Fibroblast of lung (primary cell): Measurements from ENCODE around the gene WDR27. TPM values are rescaled to one million over a fixed set of nuclear protein-coding genes. Genes with fewer than 3 reads are reported as not detected.
A peak's percentile ranks its signal among the peaks of the same experiment; 100 is the strongest.

Experiments
- DNase-seq, 2 donors: peaks; one replicate each; pipeline versions ENCODE4 v3.0.0 to v3.0.0-alpha.2; 2010; ENCODE audit warnings: low read depth in 2 of 2
- H2AFZ ChIP-seq: 2 replicates; pipeline ENCODE4 v1.5.1; 2012; ENCODE audit warnings: low read length, control low read depth, inconsistent platforms
- H3K27ac ChIP-seq: 2 replicates; pipeline ENCODE4 v1.5.1; 2011; ENCODE audit warnings: low read length, control low read depth; ENCODE audit not compliant: insufficient read depth
- H3K27me3 ChIP-seq: 2 replicates; pipeline ENCODE4 v1.5.1; 2011; ENCODE audit warnings: mild to moderate bottlenecking, low read length; ENCODE audit not compliant: control insufficient read depth, insufficient read depth
- H3K36me3 ChIP-seq: 2 replicates; pipeline ENCODE4 v1.5.1; 2011; ENCODE audit warnings: low read length; ENCODE audit not compliant: control insufficient read depth, insufficient read depth
- H3K4me1 ChIP-seq: 2 replicates; pipeline ENCODE4 v1.5.1; 2011; ENCODE audit warnings: low read length; ENCODE audit not compliant: control insufficient read depth, insufficient read depth; ENCODE audit errors: extremely low read depth
- H3K4me2 ChIP-seq: 2 replicates; pipeline ENCODE4 v1.5.1; 2011; ENCODE audit warnings: low read length, control low read depth; ENCODE audit not compliant: insufficient read depth; ENCODE audit errors: extremely low read depth
- H3K4me3 ChIP-seq, 4 experiments: fragments of 200-600 bp in 1 of 4; sonication (generic) in 1 of 4; replicated peaks in 1 of 4; 2 replicates each; pipeline ENCODE4 v1.5.1; 2011 to 2016; ENCODE audit warnings: low read length in 4 of 4, low read depth in 3 of 4, mild to moderate bottlenecking in 3 of 4, control low read depth in 2 of 4, inconsistent platforms in 1 of 4, mixed read lengths in 1 of 4; ENCODE audit not compliant: insufficient read depth in 1 of 4; ENCODE audit errors: control extremely low read depth in 1 of 4
- H3K79me2 ChIP-seq: 2 replicates; pipeline ENCODE4 v1.5.1; 2012; ENCODE audit warnings: mild to moderate bottlenecking, low read length, inconsistent platforms; ENCODE audit not compliant: control insufficient read depth, insufficient read depth
- H3K9ac ChIP-seq: 2 replicates; pipeline ENCODE4 v1.5.1; 2011; ENCODE audit warnings: mild to moderate bottlenecking, low read length, control low read depth; ENCODE audit not compliant: insufficient read depth
- H3K9me3 ChIP-seq: 2 replicates; pipeline ENCODE4 v1.5.1; 2012; ENCODE audit warnings: low read depth, low read length; ENCODE audit not compliant: control insufficient read depth, insufficient read depth
- H4K20me1 ChIP-seq: 2 replicates; pipeline ENCODE4 v1.5.1; 2011; ENCODE audit warnings: low read length; ENCODE audit not compliant: control insufficient read depth, insufficient read depth; ENCODE audit errors: extremely low read depth
- CTCF ChIP-seq, 2 donors: IDR thresholded peaks in 1 of 2; conservative IDR thresholded peaks in 1 of 2; 1 replicate in 1 of 2; 2 replicates in 1 of 2; pipeline ENCODE4 v1.5.1; 2011 to 2012; ENCODE audit warnings: low read length in 2 of 2, control low read depth in 1 of 2, inconsistent platforms in 1 of 2, low read depth in 1 of 2, mild to moderate bottlenecking in 1 of 2
- EZH2 ChIP-seq: IDR thresholded peaks from 2 replicates; pipeline ENCODE4 v1.5.1; 2012; ENCODE audit warnings: low read length, control low read depth, mild to moderate bottlenecking; ENCODE audit errors: missing control alignments
- polyA plus RNA-seq, 2 donors: library from polyadenylated mRNA; depleted of rRNA in 1 of 2; stranded (reverse) in 1 of 2; unstranded in 1 of 2; fragments of >200 nt; gene quantifications; 2 replicates each; pipeline ENCODE4 v1.2.1, GENCODE V29; 2011 to 2012; ENCODE audit warnings: missing spikeins in 1 of 2
- total RNA-seq: library from RNA; depleted of rRNA; stranded (reverse); fragments of >200 nt; gene quantifications from 2 replicates; pipeline ENCODE4 v1.2.1, GENCODE V29; 2014

WDR27 gene
- total and polyA plus RNA-seq, 2 donors (not counting 1 experiment from before 2014, with no cell fraction given): 8.8 to 23.3 TPM

DNA sequence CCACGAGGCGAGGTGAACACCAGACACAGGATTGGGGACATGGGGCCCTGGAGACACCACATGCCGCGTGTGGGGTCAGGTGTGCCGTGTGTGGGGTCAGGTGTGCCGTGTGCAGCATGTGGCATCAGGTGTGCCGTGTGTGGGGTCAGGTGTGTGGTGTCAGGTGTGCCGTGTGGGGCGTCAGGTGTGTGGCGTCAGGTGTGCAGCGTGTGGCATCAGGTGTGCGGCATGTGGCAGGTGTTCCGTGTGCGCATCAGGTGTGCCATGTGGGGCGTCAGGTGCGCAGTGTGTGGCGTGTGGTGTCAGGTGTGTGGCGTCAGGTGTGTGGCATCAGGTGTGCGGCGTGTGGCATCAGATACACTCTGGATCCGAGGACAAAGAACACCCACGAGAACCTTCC, 77.9 kb downstream of the WDR27 start:
- DNase-seq: no peak
- Histone ChIP-seq H3K36me3 (no peaks in the 10 kb centered on the region), H3K9me3 (no peaks in the 10 kb centered on the region), H2AFZ (no peak overlapping the region), H3K79me2 (no peaks in the 10 kb centered on the region), H3K27me3 (no peaks in the 10 kb centered on the region), H3K4me3 (no peak overlapping the region), H4K20me1 (no peaks in the 10 kb centered on the region), H3K4me2 (no peak overlapping the region), H3K27ac (no peak overlapping the region), H3K4me1 (peaks cover 15% of the 10 kb centered on the region), H3K9ac (no peak overlapping the region)
- TF ChIP-seq EZH2: no peak
- no peak for TF ChIP-seq CTCF (conservative IDR thresholded peaks at IDR 0.05 in 1 of 2, IDR thresholded peaks at IDR 0.05 in 1 of 2; ENCODE audit: low read depth in 1 of 2, low read length in 2 of 2)

DNA sequence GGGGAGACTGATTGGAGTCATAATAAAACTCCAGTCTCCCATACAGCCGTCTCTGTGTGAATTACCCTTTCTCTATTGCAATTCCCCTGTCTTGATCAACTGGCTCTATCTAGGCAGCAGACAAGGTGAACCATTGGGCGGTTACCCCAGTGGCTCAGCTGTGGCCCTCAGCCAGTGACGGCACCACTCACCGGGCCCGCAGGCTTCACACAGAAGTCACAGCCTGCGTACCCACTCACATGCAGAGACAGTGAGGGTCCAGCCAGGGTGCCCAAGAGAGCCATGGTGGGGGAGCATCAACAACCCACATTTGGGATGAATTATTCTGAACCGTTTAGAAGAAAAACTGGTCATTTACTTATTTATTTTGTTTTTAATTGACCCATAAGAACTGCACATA, 78.5 kb downstream of the WDR27 start:
- H2AFZ ChIP-seq: no peak overlapping the region
- no peaks in the 10 kb centered on the region for H3K27me3 ChIP-seq
- H3K27ac ChIP-seq: no peak overlapping the region
- no peak overlapping the region for H3K9ac ChIP-seq
- no peaks in the 10 kb centered on the region for H3K36me3 ChIP-seq
- H3K4me2 ChIP-seq: no peak overlapping the region
- H3K9me3 ChIP-seq: no peaks in the 10 kb centered on the region
- H3K4me1 ChIP-seq: peaks cover 15% of the 10 kb centered on the region
- H4K20me1 ChIP-seq: no peaks in the 10 kb centered on the region
- TF ChIP-seq CTCF (conservative IDR thresholded peaks at IDR 0.05 in 1 of 2, IDR thresholded peaks at IDR 0.05 in 1 of 2; ENCODE audit: low read depth in 1 of 2, low read length in 2 of 2): no peak
- TF ChIP-seq EZH2: no peak
- DNase-seq: no peak
- no peak overlapping the region for H3K4me3 ChIP-seq
- no peaks in the 10 kb centered on the region for H3K79me2 ChIP-seq

GRCh38 chr6:169622618-169623017, 79.2 kb downstream of the WDR27 start:
- H3K27me3 ChIP-seq: no peaks in the 10 kb centered on the region
- H3K36me3 ChIP-seq: no peaks in the 10 kb centered on the region
- no peak overlapping the region for H3K4me3 ChIP-seq
- H3K27ac ChIP-seq: no peak overlapping the region
- H3K9ac ChIP-seq: no peak overlapping the region
- H3K4me2 ChIP-seq: no peak overlapping the region
- no peaks in the 10 kb centered on the region for H4K20me1 ChIP-seq
- peaks cover 15% of the 10 kb centered on the region for H3K4me1 ChIP-seq
- peak; percentile 9 to 19 for DNase-seq
- H2AFZ ChIP-seq: no peak overlapping the region
- no peaks in the 10 kb centered on the region for H3K79me2 ChIP-seq
- TF ChIP-seq CTCF (conservative IDR thresholded peaks at IDR 0.05 in 1 of 2, IDR thresholded peaks at IDR 0.05 in 1 of 2; ENCODE audit: low read depth in 1 of 2, low read length in 2 of 2) (no peak), EZH2 (no peak)
- H3K9me3 ChIP-seq: no peaks in the 10 kb centered on the region
